ENCODE results near the gene CFAP92.

CFAP92 gene

DNA sequence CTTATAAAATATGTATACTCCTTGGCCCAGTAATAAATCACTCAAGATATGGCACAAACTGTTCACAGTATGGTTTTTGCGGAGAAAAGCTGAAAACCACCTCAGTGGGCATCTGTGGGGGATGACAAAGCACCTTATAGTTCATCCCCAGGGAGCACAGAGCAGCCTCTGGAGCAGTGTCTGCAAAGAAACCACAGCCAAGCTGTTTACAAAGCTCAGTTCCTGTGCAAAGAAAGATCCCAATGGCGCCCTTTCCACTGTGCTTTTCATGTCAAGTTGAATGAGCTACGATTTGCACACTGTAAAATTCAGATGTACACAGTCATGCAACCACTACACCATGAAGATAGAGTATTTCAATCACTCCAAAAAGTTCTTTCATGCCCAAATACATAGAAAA is 4.7 kb upstream of the CFAP92 start:
- no peaks in the 10 kb centered on the region for H3K9me3 ChIP-seq (ENCODE audit: low read depth, low read length)
- peak overlapping the region; percentile 46 for H3K9ac ChIP-seq (ENCODE audit: insufficient read length)

DNA sequence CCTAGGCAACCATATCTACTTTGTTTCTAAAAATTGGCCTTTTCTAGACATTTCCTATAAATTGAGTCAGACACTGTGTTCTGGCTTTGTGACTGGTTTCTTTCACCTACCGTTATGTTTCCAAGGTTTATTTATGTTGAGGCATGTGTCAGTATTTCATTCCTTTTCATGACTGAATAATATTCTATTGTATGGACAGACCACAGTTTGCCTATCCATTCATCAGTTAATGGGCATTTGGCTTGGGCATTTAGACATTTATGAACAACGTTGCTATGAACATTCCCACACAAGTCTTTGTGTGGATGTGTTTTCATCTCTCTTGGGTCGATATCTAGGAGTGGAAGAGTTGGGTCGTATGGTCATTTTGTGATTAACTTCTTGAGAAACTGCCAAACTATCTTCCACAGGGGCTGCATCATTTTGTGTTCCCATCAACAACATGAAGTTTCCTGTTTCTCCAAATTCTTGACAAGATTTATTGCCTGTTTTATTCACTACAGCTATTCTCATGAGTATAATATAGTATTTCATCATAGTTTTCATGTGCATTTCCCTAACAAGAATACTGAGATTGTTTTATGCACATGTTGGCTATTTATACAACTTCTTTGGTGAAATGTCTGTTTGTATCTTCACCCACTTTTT is 3.7 kb upstream of the CFAP92 start:
- peak; percentile 22 for DNase-seq (ENCODE audit: low read depth, low spot score)
- H3K9me3 ChIP-seq (ENCODE audit: low read depth, low read length) = no peaks in the 10 kb centered on the region
- TF ChIP-seq POLR2AphosphoS5 (IDR thresholded peaks at IDR 0.05; ENCODE audit: borderline replicate concordance, low read depth, low read length) (no peak), EZH2 (IDR thresholded peaks at IDR 0.05) (no peak), FOXP2 (optimal IDR thresholded peaks at IDR 0.05; ENCODE audit: control extremely low read depth, extremely low read length, insufficient read depth) (no peak)
- H3K36me3 ChIP-seq (ENCODE audit: insufficient read depth, low read length) = no peaks in the 10 kb centered on the region
- peak overlapping the region; percentile 15 for H3K9ac ChIP-seq (ENCODE audit: insufficient read length)
- H3K4me3 ChIP-seq = peak overlapping the region; percentile 49
- H3K27ac ChIP-seq = peak overlapping the region; percentile 95

More for the DNA sequence above, 4.7 kb upstream of the CFAP92 start:
- Histone ChIP-seq H3K36me3 (ENCODE audit: insufficient read depth, low read length) (no peaks in the 10 kb centered on the region), H3K4me3 (peak overlapping the region; percentile 49), H3K27ac (peak overlapping the region; percentile 95)
- no peak for TF ChIP-seq POLR2AphosphoS5 (IDR thresholded peaks at IDR 0.05; ENCODE audit: borderline replicate concordance, low read depth, low read length)
- TF ChIP-seq FOXP2 (optimal IDR thresholded peaks at IDR 0.05; ENCODE audit: control extremely low read depth, extremely low read length, insufficient read depth) = peak; percentile 38
- TF ChIP-seq EZH2 (IDR thresholded peaks at IDR 0.05) = no peak
- peak; percentile 71 for DNase-seq (ENCODE audit: low read depth, low spot score)

DNA sequence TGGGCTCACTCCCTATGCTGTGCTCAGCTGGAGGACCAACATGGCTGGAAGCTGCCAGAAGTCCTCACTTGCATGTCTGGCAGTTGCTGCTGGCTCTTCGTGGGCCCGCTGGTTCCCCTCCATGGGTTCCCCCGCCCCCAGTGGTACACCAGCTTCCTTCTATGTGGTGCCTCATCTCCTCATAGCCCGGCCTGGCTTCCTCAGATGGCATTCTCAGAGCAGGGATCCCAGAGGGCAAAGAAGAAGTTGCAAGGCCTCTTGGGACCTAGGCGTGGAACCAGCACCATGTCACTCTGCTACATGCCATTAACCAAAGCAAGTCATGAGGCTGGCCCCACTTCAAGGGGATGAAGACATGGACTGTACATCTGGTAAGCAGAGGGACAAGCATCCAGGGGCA is 2.9 kb upstream of the CFAP92 start:
- no peak for DNase-seq (ENCODE audit: low read depth, low spot score)
- no peaks in the 10 kb centered on the region for H3K9me3 ChIP-seq (ENCODE audit: low read depth, low read length)
- H3K27ac ChIP-seq = no peak overlapping the region
- no peak overlapping the region for H3K4me3 ChIP-seq
- no peaks in the 10 kb centered on the region for H3K36me3 ChIP-seq (ENCODE audit: insufficient read depth, low read length)
- H3K9ac ChIP-seq (ENCODE audit: insufficient read length) = no peak overlapping the region
- no peak for TF ChIP-seq EZH2 (IDR thresholded peaks at IDR 0.05)
- no peak for TF ChIP-seq POLR2AphosphoS5 (IDR thresholded peaks at IDR 0.05; ENCODE audit: borderline replicate concordance, low read depth, low read length)
- TF ChIP-seq FOXP2 (optimal IDR thresholded peaks at IDR 0.05; ENCODE audit: control extremely low read depth, extremely low read length, insufficient read depth) = no peak

DNA sequence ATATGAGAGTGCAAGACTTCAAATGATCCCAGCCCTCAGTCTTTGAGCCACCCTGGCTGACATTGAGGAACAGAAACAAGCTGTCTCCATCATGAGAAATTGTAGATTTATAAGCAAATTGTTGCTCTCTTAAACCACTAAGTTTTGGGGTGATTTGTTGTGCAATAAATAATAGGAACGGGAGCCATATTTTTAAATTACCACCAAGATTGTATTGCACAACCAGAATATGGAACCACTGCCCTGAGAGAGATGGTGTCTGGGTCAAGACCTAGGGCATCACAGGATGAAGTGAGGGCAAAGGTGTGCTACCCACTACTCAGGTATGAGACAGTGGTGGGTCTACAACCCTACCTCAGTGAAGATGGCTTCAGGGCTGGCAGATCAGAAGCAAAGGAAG is 2.3 kb upstream of the CFAP92 start:
- no peak overlapping the region for H3K9ac ChIP-seq (ENCODE audit: insufficient read length)
- H3K9me3 ChIP-seq (ENCODE audit: low read depth, low read length) = no peaks in the 10 kb centered on the region
- no peaks in the 10 kb centered on the region for H3K36me3 ChIP-seq (ENCODE audit: insufficient read depth, low read length)
- DNase-seq (ENCODE audit: low read depth, low spot score) = no peak
- TF ChIP-seq EZH2 (IDR thresholded peaks at IDR 0.05) (no peak), FOXP2 (optimal IDR thresholded peaks at IDR 0.05; ENCODE audit: control extremely low read depth, extremely low read length, insufficient read depth) (no peak), POLR2AphosphoS5 (IDR thresholded peaks at IDR 0.05; ENCODE audit: borderline replicate concordance, low read depth, low read length) (no peak)
- no peak overlapping the region for H3K4me3 ChIP-seq
- no peak overlapping the region for H3K27ac ChIP-seq

DNA sequence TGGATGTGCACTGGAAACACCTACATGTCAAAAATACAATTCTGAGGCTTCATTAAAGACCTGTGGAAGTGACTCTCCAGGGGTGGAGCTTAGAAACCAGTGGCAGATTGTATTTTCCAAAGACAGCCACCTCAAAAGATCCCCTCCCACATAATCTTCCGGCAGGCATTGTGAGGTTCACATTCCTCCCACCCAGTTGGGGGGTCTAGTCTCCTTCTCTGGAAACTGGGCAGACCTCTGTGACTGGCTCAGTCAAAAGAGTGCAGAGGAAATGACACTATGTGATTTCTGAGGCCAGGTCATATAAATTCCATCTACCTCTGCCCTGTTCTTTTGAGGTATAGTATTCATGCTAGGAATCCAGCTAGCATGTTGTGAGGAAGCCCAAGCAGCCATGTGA is 1.9 kb upstream of the CFAP92 start:
- Histone ChIP-seq H3K9ac (ENCODE audit: insufficient read length) (no peak overlapping the region), H3K27ac (no peak overlapping the region), H3K4me3 (no peak overlapping the region), H3K36me3 (ENCODE audit: insufficient read depth, low read length) (no peaks in the 10 kb centered on the region), H3K9me3 (ENCODE audit: low read depth, low read length) (no peaks in the 10 kb centered on the region)
- DNase-seq (ENCODE audit: low read depth, low spot score) = no peak
- no peak for TF ChIP-seq EZH2 (IDR thresholded peaks at IDR 0.05)
- TF ChIP-seq FOXP2 (optimal IDR thresholded peaks at IDR 0.05; ENCODE audit: control extremely low read depth, extremely low read length, insufficient read depth) = no peak
- no peak for TF ChIP-seq POLR2AphosphoS5 (IDR thresholded peaks at IDR 0.05; ENCODE audit: borderline replicate concordance, low read depth, low read length)

DNA sequence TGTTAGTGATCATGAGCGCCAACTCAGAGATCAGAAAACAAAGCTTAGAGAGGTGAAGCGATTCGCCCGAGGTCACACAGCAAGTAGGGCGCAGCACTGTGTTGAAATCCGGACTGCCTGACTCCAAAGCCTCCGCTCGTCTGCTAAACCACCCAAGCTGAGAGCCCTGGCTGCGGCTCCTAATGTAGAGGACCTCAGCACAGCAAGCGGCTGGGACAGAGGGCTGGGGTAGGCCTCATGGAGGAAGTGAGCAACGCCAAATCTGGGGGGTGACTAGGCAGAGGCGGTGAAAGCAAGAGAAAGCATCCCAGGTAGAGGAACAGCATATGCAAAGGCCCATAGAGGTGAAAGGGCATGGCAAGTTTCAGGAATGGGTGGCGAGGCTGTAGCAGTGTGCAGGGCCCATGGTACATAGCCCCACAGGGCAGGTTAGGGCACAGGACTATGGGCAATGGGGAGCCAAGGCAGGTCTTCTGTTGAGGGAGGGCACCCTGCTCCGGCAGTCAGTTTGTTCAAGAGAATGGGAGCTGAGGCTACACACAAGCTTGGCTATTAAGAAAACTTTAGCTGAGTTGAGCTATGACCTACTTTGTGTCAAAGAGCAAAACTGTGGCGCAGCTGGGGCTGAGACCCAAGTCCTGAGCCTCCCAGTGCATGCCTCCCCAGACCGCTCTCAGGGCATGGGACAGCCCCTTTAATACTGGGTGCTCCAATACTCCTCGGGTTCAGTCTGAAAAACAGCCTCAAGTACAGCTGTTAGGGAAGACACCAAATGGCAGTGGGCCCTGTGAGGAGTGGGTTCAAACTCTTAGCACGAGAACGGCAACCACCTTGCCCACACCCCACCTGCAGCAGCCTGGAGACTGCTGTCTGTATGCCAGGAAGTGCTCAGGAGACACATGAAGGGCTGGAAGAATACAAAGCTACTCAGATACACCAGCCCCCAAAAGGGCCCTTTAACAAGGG is 988 bp upstream of the CFAP92 start:
- no peaks in the 10 kb centered on the region for H3K36me3 ChIP-seq (ENCODE audit: insufficient read depth, low read length)
- peak overlapping the region; percentile 71 for H3K4me3 ChIP-seq
- TF ChIP-seq POLR2AphosphoS5 (IDR thresholded peaks at IDR 0.05; ENCODE audit: borderline replicate concordance, low read depth, low read length) (no peak), FOXP2 (optimal IDR thresholded peaks at IDR 0.05; ENCODE audit: control extremely low read depth, extremely low read length, insufficient read depth) (peak; percentile 24)
- H3K27ac ChIP-seq = no peak overlapping the region
- DNase-seq (ENCODE audit: low read depth, low spot score) = no peak
- no peak overlapping the region for H3K9ac ChIP-seq (ENCODE audit: insufficient read length)
- H3K9me3 ChIP-seq (ENCODE audit: low read depth, low read length) = no peaks in the 10 kb centered on the region

- Histone ChIP-seq H3K4me3 (peak overlapping the region; percentile 71), H3K9ac (ENCODE audit: insufficient read length) (no peak overlapping the region), H3K36me3 (ENCODE audit: insufficient read depth, low read length) (no peaks in the 10 kb centered on the region), H3K9me3 (ENCODE audit: low read depth, low read length) (no peaks in the 10 kb centered on the region), H3K27ac (no peak overlapping the region)
- TF ChIP-seq POLR2AphosphoS5 (IDR thresholded peaks at IDR 0.05; ENCODE audit: borderline replicate concordance, low read depth, low read length) = no peak
- TF ChIP-seq FOXP2 (optimal IDR thresholded peaks at IDR 0.05; ENCODE audit: control extremely low read depth, extremely low read length, insufficient read depth) = no peak
- TF ChIP-seq EZH2 (IDR thresholded peaks at IDR 0.05) = no peak
- no peak for DNase-seq (ENCODE audit: low read depth, low spot score)
These were observed 267 bp upstream of the CFAP92 start for GRCh38 chr3:128994173-128994512.

DNA sequence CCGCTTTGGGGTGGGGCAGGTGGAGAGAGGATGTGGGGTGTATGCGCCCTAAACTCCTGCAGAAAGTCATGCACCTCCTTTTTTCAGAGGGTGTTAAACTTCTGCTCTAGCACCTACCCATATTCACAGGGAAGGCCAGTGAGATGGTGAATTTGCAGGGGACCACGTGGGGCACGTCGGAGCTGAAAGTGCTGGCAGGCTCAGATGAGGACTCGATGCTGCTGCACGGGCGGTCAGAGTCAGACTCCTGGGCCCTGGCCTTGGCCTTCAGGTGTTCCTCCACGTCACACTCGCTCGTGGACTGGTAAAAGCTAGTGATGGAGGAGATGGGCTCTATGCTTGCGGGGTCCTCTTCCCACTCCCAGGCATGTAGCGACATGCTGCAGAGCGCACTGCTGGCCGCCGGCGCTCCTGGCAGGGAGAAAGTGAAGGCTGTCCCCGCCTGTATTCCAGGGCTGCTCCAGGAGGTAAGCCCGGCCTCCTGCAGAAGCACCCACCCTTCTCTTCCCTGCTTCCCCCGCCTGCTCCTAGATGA is 883 bp downstream of the CFAP92 start:
- no peak for TF ChIP-seq EZH2 (IDR thresholded peaks at IDR 0.05)
- Histone ChIP-seq H3K9ac (ENCODE audit: insufficient read length) (no peak overlapping the region), H3K9me3 (ENCODE audit: low read depth, low read length) (no peaks in the 10 kb centered on the region), H3K4me3 (no peak overlapping the region), H3K27ac (no peak overlapping the region), H3K36me3 (ENCODE audit: insufficient read depth, low read length) (no peaks in the 10 kb centered on the region)
- DNase-seq (ENCODE audit: low read depth, low spot score) = no peak

Measured in SK-N-MC (cell line).